PC-3 (cell line): ENCODE results near the gene NSMCE1. TPM values are rescaled to one million over a fixed set of nuclear protein-coding genes. Genes with fewer than 3 reads are reported as not detected.

Source experiments
- ATAC-seq: fragments of 200-7000 bp; cut with Tn5 transposase; 2 replicates; pipeline ENCODE4 v1.9.1; 2020; ENCODE audit warnings: mild to moderate bottlenecking, moderate library complexity
- Bru-seq: library from RNA; stranded (reverse); fragments of 400-500 nt; gene quantifications from one replicate; lab custom pipeline; 2021; lab: Mats Ljungman, UMichigan
- BruChase-seq, 2 experiments: library from RNA; stranded (reverse); fragments of 400-500 nt; gene quantifications; one replicate each; lab custom pipeline; 2021; lab: Mats Ljungman, UMichigan
- BruUV-seq: library from RNA; stranded (reverse); fragments of 400-500 nt; replicated peaks from 2 replicates; lab custom pipeline; 2021; lab: Mats Ljungman, UMichigan
- CTCF ChIA-PET: fragments of 300-600 bp; sonication (Branson Sonifier 250); formaldehyde crosslinking; loops from one replicate; lab custom pipeline; 2022; ENCODE audit warnings: antibody characterized with exemption; lab: Charles Lee
- POLR2A ChIA-PET: fragments of 300-600 bp; sonication (Branson Sonifier 250); formaldehyde crosslinking; loops from one replicate; lab custom pipeline; 2022; ENCODE audit warnings: antibody characterized with exemption; ENCODE audit not compliant: unreplicated experiment; lab: Charles Lee
- DNase-seq: peaks from one replicate; pipeline ENCODE4 v3.0.0-alpha.2; 2015
- H2AFZ ChIP-seq: fragments of 300-600 bp; sonication (generic); 2 replicates; pipeline ENCODE4 v1.6.0; 2016; ENCODE audit warnings: antibody characterized with exemption, low read length
- H3F3A ChIP-seq: fragments of 300-600 bp; sonication (generic); one replicate; pipeline ENCODE4 v1.6.0; 2017; ENCODE audit warnings: antibody characterized with exemption, low read length, control low read depth, mild to moderate bottlenecking; ENCODE audit not compliant: unreplicated experiment
- H3K27ac ChIP-seq: fragments of 300-600 bp; sonication (generic); 2 replicates; pipeline ENCODE4 v1.5.1; 2016; ENCODE audit warnings: mild to moderate bottlenecking, low read length
- H3K27me3 ChIP-seq: fragments of 300-600 bp; sonication (generic); 2 replicates; pipeline ENCODE4 v1.6.1; 2016; ENCODE audit warnings: low read length, mixed read lengths
- H3K36me3 ChIP-seq: fragments of 300-600 bp; sonication (generic); 2 replicates; pipeline ENCODE4 v1.6.1; 2016; ENCODE audit warnings: low read depth, mixed run types, low read length, mixed read lengths
- H3K4me1 ChIP-seq: fragments of 300-600 bp; sonication (generic); 2 replicates; pipeline ENCODE4 v1.5.1; 2016; ENCODE audit warnings: low read length; ENCODE audit not compliant: insufficient read depth
- H3K4me2 ChIP-seq: fragments of 300-600 bp; sonication (generic); 2 replicates; pipeline ENCODE4 v1.6.0; 2016; ENCODE audit warnings: low read length
- H3K4me3 ChIP-seq: fragments of 300-600 bp; sonication (generic); 2 replicates; pipeline ENCODE4 v1.5.1; 2016; ENCODE audit warnings: mild to moderate bottlenecking, low read length, mixed read lengths
- H3K79me2 ChIP-seq: fragments of 300-600 bp; sonication (generic); 2 replicates; pipeline ENCODE4 v1.6.1; 2017; ENCODE audit warnings: low read length, mixed read lengths
- H3K9ac ChIP-seq: fragments of 300-600 bp; sonication (generic); 2 replicates; pipeline ENCODE4 v1.6.0; 2016; ENCODE audit warnings: mild to moderate bottlenecking, low read length
- H3K9me2 ChIP-seq: fragments of 300-600 bp; sonication (generic); replicated peaks from 2 replicates; pipeline ENCODE4 v1.6.1; 2016; ENCODE audit warnings: mixed run types, low read length, mixed read lengths
- H3K9me3 ChIP-seq: fragments of 300-600 bp; sonication (generic); 2 replicates; pipeline ENCODE4 v1.6.1; 2016; ENCODE audit warnings: low read length, mixed read lengths
- H4K20me1 ChIP-seq: fragments of 300-600 bp; sonication (generic); 2 replicates; pipeline ENCODE4 v1.6.1; 2016; ENCODE audit warnings: low read length, mixed read lengths
- EZH2 ChIP-seq: fragments of 300-600 bp; sonication (generic); IDR thresholded peaks from one replicate; pipeline ENCODE4 v1.6.1; 2017; ENCODE audit warnings: antibody characterized with exemption, mild to moderate bottlenecking, low read length; ENCODE audit not compliant: unreplicated experiment
- EZH2phosphoT487 ChIP-seq: fragments of 300-600 bp; sonication (generic); IDR thresholded peaks from 2 replicates; pipeline ENCODE4 v1.6.1; 2018; ENCODE audit warnings: mild to moderate bottlenecking, antibody characterized with exemption, low read length, borderline replicate concordance
- intact Hi-C: fragments of 100-400 bp; cut with micrococcal nuclease; formaldehyde crosslinking; loops from 2 replicates; pipeline ENCODE4 v1.9.0; 2023
- long read RNA-seq: library from polyadenylated mRNA; unstranded; transcript quantifications from one replicate; pipeline ENCODE4 v2.0.0, GENCODE V29; 2021; ENCODE audit not compliant: unreplicated experiment
- total RNA-seq: library from RNA; depleted of rRNA; stranded (reverse); fragments of >200 nt; gene quantifications from 2 replicates; pipeline ENCODE4 v1.2.3, GENCODE V29; 2014; rRNA removed
- TF ChIP-seq, protein P1 (sequence below): fragments of 300-600 bp; sonication (generic); conservative IDR thresholded peaks from 2 replicates; pipeline ENCODE4 v1.5.1; 2017; ENCODE audit warnings: antibody characterized with exemption, low read depth, mild to moderate bottlenecking, low read length

NSMCE1 gene
- total RNA-seq (25.9 and 32.5 TPM in 2 replicates), Bru-seq, nascent RNA (percentile 51 among the genes with signal in this experiment), BruChase-seq, experiment 1, labeled RNA remaining after a 6-hour chase (percentile 48 among the genes with signal in this experiment), BruChase-seq, experiment 2, labeled RNA remaining after a 2-hour chase (percentile 44 among the genes with signal in this experiment)
- long read RNA-seq, transcript NSMCE1-201 (8 exons, 1,067 nt) = major isoform, 16 of 22 reads
- long read RNA-seq, partial matches to known transcripts = 2 of 22 reads
- long read RNA-seq, other reads (novel, unspliced or antisense) = 3 of 22 reads

- peaks cover 6% of the 10 kb centered on the region for H3F3A ChIP-seq
- no peaks in the 10 kb centered on the region for H3K27me3 ChIP-seq
- TF ChIP-seq, protein P1, sequence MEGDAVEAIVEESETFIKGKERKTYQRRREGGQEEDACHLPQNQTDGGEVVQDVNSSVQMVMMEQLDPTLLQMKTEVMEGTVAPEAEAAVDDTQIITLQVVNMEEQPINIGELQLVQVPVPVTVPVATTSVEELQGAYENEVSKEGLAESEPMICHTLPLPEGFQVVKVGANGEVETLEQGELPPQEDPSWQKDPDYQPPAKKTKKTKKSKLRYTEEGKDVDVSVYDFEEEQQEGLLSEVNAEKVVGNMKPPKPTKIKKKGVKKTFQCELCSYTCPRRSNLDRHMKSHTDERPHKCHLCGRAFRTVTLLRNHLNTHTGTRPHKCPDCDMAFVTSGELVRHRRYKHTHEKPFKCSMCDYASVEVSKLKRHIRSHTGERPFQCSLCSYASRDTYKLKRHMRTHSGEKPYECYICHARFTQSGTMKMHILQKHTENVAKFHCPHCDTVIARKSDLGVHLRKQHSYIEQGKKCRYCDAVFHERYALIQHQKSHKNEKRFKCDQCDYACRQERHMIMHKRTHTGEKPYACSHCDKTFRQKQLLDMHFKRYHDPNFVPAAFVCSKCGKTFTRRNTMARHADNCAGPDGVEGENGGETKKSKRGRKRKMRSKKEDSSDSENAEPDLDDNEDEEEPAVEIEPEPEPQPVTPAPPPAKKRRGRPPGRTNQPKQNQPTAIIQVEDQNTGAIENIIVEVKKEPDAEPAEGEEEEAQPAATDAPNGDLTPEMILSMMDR = no peak
- no peak for TF ChIP-seq EZH2phosphoT487
- TF ChIP-seq EZH2 = no peak
- POLR2A ChIA-PET = interaction anchor here (0.6 to 0.9 kb wide), 2 partner anchors 17 to 65 kb away, joined by 6 to 25 read pairs; no protein-coding TSS in a partner anchor
- peaks cover 28% of the 10 kb centered on the region for H3K4me1 ChIP-seq
- H3K27ac ChIP-seq = peak within 1 kb of the TSS; percentile 41
- intact Hi-C loops = loop anchor here (10.0 kb wide), 1 partner anchor 46 kb away; the partner anchor contains the start of gene IL4R
- TSS peak; percentile 97 for BruUV-seq
- peak within 1 kb of the TSS; percentile 95 for H3K4me2 ChIP-seq
- peak within 1 kb of the TSS; percentile 78 for H2AFZ ChIP-seq
- DNase-seq = peak; percentile 94
- H3K9me2 ChIP-seq = no peaks in the 10 kb centered on the region
- no peaks in the 10 kb centered on the region for H4K20me1 ChIP-seq
- peak within 1 kb of the TSS; percentile 75 for H3K9ac ChIP-seq
- peaks cover 20% of the 10 kb centered on the region for H3K79me2 ChIP-seq
- H3K4me3 ChIP-seq = peak within 1 kb of the TSS; percentile 85
- no peaks in the 10 kb centered on the region for H3K36me3 ChIP-seq
- CTCF ChIA-PET = no interaction called here
- peak; percentile 97 for ATAC-seq
- no peaks in the 10 kb centered on the region for H3K9me3 ChIP-seq
Observed at GRCh38 chr16:27268376-27269299, at the start of gene NSMCE1. TSS of gene NSMCE1 (minus strand) at chr16:27268772. CDS start at chr16:27257570, 11,202 bp downstream.

DNA sequence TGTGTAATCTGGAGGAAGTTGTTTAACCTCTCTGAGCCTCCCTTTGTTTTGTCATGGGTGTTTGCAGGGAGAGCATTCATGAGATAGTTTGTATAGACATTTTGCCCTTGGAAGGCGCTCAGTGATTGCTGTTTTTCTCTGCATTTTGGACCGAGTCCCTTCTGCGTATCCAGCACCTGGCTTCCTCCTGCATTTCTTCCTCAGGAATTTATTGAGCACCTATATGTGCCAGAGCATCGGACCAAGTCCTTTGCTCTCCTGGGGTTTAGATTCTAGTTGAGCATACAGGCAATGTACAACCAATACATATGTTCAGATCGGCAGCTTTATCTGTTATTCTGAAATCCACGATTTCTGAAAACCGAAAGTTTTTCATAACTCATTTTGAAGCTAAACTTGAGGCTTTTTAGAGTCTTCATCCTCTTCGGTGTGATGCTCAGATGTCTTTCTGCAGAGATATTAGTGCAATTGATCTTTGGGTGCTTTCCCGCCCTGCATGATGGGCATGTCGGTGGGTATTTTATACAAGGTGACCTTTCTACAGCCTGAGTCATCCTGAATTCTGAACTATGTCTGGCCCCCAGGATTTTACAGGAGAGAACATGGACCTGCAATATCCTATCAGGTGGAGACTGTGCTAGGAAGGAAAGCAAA, 49.3 kb upstream of the NSMCE1 start:
- peaks cover 7% of the 10 kb centered on the region for H3F3A ChIP-seq
- TF ChIP-seq, protein P1 = no peak
- TF ChIP-seq EZH2 (no peak), EZH2phosphoT487 (no peak)
- no peak overlapping the region for H3K27ac ChIP-seq
- no peaks in the 10 kb centered on the region for H3K9me2 ChIP-seq
- intact Hi-C loops = loop anchor here (5.0 to 10.0 kb wide), 2 partner anchors 49 to 53 kb away; partner anchors contain the start of gene NSMCE1
- H3K4me1 ChIP-seq = peaks cover 63% of the 10 kb centered on the region
- no peaks in the 10 kb centered on the region for H3K9me3 ChIP-seq
- no peaks in the 10 kb centered on the region for H4K20me1 ChIP-seq
- BruUV-seq = no TSS peak
- H3K36me3 ChIP-seq = no peaks in the 10 kb centered on the region
- no peak for DNase-seq
- no peak overlapping the region for H3K9ac ChIP-seq
- no peaks in the 10 kb centered on the region for H3K27me3 ChIP-seq
- H3K79me2 ChIP-seq = peaks cover 86% of the 10 kb centered on the region
- no peak for ATAC-seq
- ChIA-PET CTCF (no interaction called here), POLR2A (no interaction called here)
- H3K4me2 ChIP-seq = no peak overlapping the region
- H2AFZ ChIP-seq = no peak overlapping the region
- H3K4me3 ChIP-seq = no peak overlapping the region
